Chondrocyte (in vitro differentiated cells): Measurements from ENCODE around the gene CSNK1G1. TPM values are rescaled to one million over a fixed set of nuclear protein-coding genes. Genes with fewer than 3 reads are reported as not detected.

ENCODE experiments used
- total RNA-seq: library from RNA; stranded (reverse); gene quantifications from 3 replicates; pipeline ENCODE4 v1.2.1, GENCODE V29; 2021

Gene CSNK1G1
- total RNA-seq, 1 donor from 2014 or later = 20.1 TPM

Other genes starting within 250 kb of the CSNK1G1 start
- gene SNX22, start 204.4 kb downstream of the CSNK1G1 start, total RNA-seq = 0.15 to 0.28 TPM (median 0.27 TPM) in 3 replicates
- 706 to 1,018 TPM (median 713 TPM) in 3 replicates for gene PPIB, start 193.2 kb downstream of the CSNK1G1 start, total RNA-seq
- 6.6 to 12.0 TPM (median 8.3 TPM) in 3 replicates for gene PCLAF, start 25.3 kb upstream of the CSNK1G1 start, total RNA-seq
- 24.7 to 28.8 TPM (median 24.7 TPM) in 3 replicates for gene TRIP4, start 31.7 kb upstream of the CSNK1G1 start, total RNA-seq
- 24.1 to 27.2 TPM (median 24.2 TPM) in 3 replicates for gene ZNF609, start 104.4 kb upstream of the CSNK1G1 start, total RNA-seq